Measurements from ENCODE around the gene OR4D11.
"Not testable (repeated sequence)": the region's sequence is repeated elsewhere in the genome, so short reads cannot be mapped to it uniquely, and the experiment has no call there.

Gene OR4D11

DNA sequence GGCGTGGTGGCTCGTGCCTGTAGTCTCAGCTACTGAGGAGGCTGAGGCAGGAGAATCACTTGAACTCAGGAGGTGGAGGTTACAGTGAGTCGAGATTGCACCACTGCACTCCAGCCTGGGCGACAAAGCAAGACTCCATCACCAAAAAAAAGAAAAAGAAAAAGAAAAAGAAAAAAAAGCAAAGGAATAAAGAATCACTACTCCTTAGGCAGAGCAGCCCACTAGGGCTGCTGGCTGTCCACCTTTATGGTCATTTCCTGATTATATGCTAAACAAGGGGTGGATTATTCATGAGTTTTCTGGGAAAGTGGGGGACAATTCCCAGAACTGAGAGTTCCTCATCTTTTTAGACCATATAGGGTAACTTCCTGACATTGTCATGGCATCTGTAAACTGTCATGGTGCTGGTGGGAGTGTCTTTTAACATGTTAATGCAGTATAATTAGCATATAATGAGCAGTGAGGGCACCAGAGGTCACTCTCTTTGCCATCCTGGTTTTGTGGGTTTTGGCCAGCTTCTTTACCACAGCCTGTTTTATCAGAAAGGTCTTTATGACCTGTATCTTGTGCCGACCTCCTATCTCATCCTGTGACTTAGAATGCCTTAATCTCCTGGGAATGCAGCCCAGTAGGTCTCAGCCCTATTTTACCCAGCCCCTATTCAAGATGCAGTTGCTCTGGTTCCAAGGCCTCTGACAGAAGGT lies 44.4 kb downstream of the OR4D11 start:
- DNase-seq (ENCODE audit: low read depth in 2 of 2, low spot score in 1 of 2): not testable (repeated sequence)

DNA sequence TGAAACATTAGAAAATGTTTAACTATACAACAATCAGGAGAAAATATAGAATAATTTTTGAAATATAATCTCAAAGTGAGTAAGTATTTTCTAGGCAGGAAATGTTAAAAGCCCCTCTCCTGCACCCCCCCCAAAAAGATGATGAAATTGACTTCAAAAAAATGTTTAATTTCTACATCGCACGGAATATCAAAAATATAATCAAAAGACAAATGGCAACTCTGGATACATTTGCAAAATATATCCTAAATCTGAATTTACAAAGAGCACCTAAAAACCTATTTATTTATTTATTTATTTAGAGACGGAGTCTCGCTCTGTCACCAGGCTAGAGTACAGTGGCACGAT lies 44.9 kb downstream of the OR4D11 start:
- DNase-seq (ENCODE audit: low read depth in 2 of 2, low spot score in 1 of 2): no peak

DNA sequence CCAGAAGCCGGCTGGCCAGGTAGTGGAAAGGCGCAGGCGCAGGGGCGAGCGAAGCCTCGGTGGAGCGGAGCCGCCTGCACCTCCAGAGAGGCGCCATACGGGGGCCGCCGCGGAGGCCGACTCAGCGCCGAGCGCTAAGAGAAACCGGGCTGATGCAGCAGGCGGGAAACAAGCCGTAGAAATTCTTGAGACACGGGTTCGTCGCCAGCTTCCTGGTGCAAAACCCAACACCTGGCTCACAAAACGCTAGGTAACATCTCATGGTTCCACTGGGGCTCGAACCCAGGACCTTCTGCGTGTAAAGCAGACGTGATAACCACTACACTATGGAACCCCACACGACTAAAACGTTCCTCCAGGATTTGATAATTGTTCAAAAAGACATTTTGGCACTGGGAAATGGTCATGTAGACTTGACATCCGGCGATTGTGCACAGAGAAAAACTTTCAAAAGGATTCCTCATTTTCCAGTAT lies 47.0 kb downstream of the OR4D11 start:
- peak; percentile 38 to 65 for DNase-seq (ENCODE audit: low read depth in 2 of 2, low spot score in 1 of 2)

DNA sequence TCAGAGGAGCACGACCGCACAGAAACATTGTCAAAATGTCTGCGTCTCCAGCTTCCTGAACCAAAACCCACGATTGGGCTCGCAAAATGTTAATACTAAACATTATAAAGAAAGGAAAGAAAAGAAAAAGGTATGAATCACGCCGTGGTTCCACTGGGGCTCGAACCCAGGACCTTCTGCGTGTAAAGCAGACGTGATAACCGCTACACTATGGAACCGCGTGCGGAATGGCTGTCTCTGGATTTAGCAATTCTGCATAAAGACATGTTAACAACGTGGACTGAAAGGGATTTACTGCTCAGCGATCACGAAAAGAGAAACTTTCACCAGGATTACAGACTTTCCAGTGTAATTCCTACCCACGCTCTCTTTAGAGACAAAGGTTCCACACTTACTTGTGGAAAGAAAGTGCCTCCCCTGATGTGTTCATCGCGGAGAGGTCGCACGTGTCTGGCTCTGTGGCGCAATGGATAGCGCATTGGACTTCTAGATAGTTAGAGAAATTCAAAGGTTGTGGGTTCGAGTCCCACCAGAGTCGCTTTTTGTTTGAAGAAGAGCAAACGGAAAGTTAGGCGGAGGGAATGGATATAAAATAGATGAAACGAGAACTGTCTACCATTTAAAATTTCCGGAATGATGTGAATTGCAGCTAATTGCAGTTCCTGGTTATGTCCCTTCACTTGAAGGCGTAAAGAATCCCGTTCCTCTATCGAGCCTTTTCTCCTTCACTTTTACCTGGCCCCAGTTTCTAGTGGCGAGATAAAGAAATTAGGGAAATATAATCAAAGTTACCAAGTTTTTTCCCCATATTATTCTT lies 47.7 kb downstream of the OR4D11 start:
- DNase-seq (ENCODE audit: low read depth in 2 of 2, low spot score in 1 of 2): peak; percentile 49 to 58

DNA sequence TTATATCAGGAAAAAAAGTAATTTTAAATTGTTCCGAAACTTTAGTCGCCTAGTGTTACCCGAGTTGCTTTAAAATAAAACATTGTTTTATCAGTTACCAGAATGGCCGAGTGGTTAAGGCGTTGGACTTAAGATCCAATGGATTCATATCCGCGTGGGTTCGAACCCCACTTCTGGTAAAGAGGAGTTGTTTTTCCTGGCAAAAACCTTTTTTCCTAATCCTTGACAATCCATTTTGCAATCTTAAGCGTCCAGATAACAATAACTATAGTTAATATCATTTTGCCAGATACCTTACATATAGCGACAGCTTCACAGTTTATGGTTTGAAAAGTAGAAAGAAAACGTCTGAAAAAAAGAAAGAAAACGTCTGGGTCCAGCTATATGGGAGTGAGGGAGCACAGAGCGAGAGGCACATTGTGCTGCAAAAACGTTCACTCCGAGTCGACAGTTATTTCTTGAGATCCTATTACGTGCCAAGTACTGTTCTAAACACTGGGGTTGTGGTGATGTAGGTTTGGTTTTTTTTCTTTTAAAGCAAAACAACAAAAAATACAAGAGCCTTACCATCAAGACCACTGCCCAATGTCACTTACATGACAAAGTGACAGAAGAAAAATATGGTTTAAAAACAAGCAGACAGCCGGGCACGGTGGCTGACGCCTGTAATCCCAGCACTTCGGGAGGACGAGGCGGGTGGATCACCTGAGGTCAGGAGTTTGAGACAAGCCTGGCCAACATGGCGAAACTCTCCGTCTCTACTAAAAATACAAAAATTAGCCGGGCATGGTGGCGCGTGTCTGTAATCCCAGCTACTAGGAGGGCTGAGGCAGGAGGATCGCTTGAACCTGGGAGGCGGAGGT lies 48.5 kb downstream of the OR4D11 start:
- DNase-seq (ENCODE audit: low read depth in 2 of 2, low spot score in 1 of 2): no peak

DNA sequence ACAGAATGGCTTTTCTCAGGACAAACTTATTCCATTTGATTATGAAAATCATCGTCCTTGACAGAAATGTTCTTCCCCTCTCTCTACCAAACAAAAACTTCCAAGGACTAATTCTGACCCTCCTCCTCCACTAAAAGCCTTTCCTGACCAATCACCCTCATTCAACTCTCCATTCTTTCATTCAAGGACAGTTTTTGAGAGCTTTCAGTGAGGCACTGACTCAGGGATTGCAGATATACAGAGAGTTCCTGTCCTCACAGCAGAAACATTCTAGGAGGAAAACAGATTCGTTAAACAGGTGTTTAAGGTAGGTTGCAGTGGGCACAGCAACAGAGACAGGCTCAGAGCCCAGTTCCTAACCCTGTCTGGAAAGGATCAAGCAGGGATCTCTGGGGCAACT lies 49.5 kb downstream of the OR4D11 start:
- DNase-seq (ENCODE audit: low read depth in 2 of 2, low spot score in 1 of 2): no peak

DNA sequence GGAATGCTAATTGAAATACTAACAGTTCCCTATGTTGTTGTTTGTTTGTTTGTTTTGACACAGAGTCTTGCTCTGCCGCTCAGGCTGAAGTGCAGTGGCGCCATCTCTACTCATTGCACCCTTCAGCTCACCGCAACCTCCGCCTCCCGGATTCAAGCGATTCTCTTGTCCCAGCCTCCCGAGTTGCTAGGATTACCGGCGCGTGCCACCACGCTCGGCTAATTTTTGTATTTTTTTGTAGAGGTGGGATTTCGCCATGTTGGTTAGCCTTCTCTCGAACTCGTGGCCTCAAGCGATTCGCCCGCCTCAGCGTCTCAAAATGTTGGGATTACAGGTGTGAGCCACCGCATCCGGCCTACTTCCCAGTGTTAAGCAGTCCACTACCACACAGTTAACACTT lies 49.9 kb downstream of the OR4D11 start:
- DNase-seq (ENCODE audit: low read depth in 2 of 2, low spot score in 1 of 2): no peak

Measured in stimulated activated CD8-positive, alpha-beta memory T cell treated with anti-CD3 and anti-CD28 coated beads, Interleukin-4, amount 100 ng/mL, for 1 hour (primary cell).